ENCODE measurements around the gene SHISA6. TPM values are rescaled to one million over a fixed set of nuclear protein-coding genes. Genes with fewer than 3 reads are reported as not detected.
A peak's percentile ranks its signal among the peaks of the same experiment; 100 is the strongest.

Gene SHISA6
- total and polyA plus RNA-seq, 4 donors, result not detected

DNA sequence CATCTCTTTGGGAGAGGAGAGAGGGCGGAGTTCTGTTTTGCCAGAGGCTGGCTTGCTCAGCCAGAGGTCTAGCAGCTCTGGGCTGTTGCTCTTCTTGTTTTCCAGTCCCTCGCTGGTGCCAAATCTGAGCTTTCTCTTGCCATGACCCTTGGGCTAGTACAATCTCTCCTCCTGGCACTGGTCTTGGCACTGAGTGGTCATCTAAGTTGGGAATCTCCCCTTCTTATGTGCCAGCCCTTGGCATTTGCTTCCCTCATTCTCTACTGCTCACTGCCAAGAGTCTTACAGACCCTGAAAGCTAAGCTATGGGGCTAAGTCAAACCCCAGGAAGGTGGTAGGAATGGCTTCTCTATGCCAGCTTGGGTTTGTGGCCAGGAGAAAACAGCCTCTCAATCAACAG lies 148.6 kb downstream of the SHISA6 start:
- Histone ChIP-seq H3K27me3 (ENCODE audit: control insufficient read depth in 4 of 4, insufficient read depth in 4 of 4, low read length in 3 of 4) (peaks cover 0 to 2% (median 0%) of the 10 kb centered on the region in 4 donors), H3K9ac (ENCODE audit: low read depth in 1 of 2, low read length in 2 of 2) (no peak overlapping the region), H3K9me3 (ENCODE audit: control insufficient read depth in 4 of 4, low read length in 3 of 4) (no peaks in the 10 kb centered on the region), H3K4me3 (ENCODE audit: low read depth in 1 of 3, low read length in 3 of 3) (no peak overlapping the region), H3K27ac (ENCODE audit: low read depth in 1 of 2, low read length in 2 of 2) (no peak overlapping the region), H3K36me3 (ENCODE audit: control insufficient read depth in 4 of 4, insufficient read depth in 3 of 4, low read depth in 1 of 4, low read length in 3 of 4) (no peaks in the 10 kb centered on the region), H3K4me1 (ENCODE audit: control insufficient read depth in 4 of 4, insufficient read depth in 4 of 4, low read length in 3 of 4) (no peaks in the 10 kb centered on the region)
- TF ChIP-seq GABPA (IDR thresholded peaks at IDR 0.05 in 1 of 2, conservative IDR thresholded peaks at IDR 0.05 in 1 of 2) (no peak), RAD21 (IDR thresholded peaks at IDR 0.05) (no peak), YY1 (IDR thresholded peaks at IDR 0.05) (no peak), HNF4G (IDR thresholded peaks at IDR 0.05) (no peak), JUND (IDR thresholded peaks at IDR 0.05) (no peak), NR2F2 (IDR thresholded peaks at IDR 0.05) (no peak), EGR1 (IDR thresholded peaks at IDR 0.05; ENCODE audit: low read depth in 2 of 2) (no peak), TAF1 (conservative IDR thresholded peaks at IDR 0.05) (no peak), FOXA2 (IDR thresholded peaks at IDR 0.05) (no peak), FOXA1 (IDR thresholded peaks at IDR 0.05) (no peak), HNF4A (conservative IDR thresholded peaks at IDR 0.05) (no peak), SP1 (IDR thresholded peaks at IDR 0.05) (no peak)
- TF ChIP-seq, protein P1, sequence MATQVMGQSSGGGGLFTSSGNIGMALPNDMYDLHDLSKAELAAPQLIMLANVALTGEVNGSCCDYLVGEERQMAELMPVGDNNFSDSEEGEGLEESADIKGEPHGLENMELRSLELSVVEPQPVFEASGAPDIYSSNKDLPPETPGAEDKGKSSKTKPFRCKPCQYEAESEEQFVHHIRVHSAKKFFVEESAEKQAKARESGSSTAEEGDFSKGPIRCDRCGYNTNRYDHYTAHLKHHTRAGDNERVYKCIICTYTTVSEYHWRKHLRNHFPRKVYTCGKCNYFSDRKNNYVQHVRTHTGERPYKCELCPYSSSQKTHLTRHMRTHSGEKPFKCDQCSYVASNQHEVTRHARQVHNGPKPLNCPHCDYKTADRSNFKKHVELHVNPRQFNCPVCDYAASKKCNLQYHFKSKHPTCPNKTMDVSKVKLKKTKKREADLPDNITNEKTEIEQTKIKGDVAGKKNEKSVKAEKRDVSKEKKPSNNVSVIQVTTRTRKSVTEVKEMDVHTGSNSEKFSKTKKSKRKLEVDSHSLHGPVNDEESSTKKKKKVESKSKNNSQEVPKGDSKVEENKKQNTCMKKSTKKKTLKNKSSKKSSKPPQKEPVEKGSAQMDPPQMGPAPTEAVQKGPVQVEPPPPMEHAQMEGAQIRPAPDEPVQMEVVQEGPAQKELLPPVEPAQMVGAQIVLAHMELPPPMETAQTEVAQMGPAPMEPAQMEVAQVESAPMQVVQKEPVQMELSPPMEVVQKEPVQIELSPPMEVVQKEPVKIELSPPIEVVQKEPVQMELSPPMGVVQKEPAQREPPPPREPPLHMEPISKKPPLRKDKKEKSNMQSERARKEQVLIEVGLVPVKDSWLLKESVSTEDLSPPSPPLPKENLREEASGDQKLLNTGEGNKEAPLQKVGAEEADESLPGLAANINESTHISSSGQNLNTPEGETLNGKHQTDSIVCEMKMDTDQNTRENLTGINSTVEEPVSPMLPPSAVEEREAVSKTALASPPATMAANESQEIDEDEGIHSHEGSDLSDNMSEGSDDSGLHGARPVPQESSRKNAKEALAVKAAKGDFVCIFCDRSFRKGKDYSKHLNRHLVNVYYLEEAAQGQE (IDR thresholded peaks at IDR 0.05), result no peak
- TF ChIP-seq, protein P2, sequence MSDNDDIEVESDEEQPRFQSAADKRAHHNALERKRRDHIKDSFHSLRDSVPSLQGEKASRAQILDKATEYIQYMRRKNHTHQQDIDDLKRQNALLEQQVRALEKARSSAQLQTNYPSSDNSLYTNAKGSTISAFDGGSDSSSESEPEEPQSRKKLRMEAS (IDR thresholded peaks at IDR 0.05), result no peak
- TF ChIP-seq, protein P3, sequence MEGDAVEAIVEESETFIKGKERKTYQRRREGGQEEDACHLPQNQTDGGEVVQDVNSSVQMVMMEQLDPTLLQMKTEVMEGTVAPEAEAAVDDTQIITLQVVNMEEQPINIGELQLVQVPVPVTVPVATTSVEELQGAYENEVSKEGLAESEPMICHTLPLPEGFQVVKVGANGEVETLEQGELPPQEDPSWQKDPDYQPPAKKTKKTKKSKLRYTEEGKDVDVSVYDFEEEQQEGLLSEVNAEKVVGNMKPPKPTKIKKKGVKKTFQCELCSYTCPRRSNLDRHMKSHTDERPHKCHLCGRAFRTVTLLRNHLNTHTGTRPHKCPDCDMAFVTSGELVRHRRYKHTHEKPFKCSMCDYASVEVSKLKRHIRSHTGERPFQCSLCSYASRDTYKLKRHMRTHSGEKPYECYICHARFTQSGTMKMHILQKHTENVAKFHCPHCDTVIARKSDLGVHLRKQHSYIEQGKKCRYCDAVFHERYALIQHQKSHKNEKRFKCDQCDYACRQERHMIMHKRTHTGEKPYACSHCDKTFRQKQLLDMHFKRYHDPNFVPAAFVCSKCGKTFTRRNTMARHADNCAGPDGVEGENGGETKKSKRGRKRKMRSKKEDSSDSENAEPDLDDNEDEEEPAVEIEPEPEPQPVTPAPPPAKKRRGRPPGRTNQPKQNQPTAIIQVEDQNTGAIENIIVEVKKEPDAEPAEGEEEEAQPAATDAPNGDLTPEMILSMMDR (IDR thresholded peaks at IDR 0.05; ENCODE audit: low read depth, low read length, missing input control), result no peak
- TF ChIP-seq, protein P4, sequence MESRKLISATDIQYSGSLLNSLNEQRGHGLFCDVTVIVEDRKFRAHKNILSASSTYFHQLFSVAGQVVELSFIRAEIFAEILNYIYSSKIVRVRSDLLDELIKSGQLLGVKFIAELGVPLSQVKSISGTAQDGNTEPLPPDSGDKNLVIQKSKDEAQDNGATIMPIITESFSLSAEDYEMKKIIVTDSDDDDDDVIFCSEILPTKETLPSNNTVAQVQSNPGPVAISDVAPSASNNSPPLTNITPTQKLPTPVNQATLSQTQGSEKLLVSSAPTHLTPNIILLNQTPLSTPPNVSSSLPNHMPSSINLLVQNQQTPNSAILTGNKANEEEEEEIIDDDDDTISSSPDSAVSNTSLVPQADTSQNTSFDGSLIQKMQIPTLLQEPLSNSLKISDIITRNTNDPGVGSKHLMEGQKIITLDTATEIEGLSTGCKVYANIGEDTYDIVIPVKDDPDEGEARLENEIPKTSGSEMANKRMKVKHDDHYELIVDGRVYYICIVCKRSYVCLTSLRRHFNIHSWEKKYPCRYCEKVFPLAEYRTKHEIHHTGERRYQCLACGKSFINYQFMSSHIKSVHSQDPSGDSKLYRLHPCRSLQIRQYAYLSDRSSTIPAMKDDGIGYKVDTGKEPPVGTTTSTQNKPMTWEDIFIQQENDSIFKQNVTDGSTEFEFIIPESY (IDR thresholded peaks at IDR 0.05), result no peak
- DNase-seq (ENCODE audit: low spot score), result no peak
- WGBS, result 76% methylated on average over 2 of the region's 2 CpGs

DNA sequence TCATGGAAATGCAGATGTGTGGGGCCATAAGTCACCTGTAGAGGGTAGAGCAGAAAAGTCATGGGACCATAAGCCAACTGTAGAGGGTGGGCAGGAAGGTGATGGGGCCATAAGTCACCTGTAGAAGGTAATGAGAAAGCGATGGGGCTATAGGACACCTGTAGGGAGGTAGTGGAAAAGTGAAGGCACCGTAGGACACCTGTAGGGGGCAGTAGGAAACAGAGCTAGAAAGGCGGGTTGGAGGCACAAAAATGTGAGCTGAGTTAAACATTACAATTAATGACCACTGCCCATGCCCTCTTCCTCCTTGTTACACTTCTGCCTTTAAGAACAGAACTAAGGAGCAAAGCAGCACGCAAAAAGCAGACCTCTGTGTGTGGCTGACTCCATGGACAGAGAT lies 150.1 kb downstream of the SHISA6 start:
- no peaks in the 10 kb centered on the region for H3K9me3 ChIP-seq (ENCODE audit: control insufficient read depth in 4 of 4, low read length in 3 of 4)
- H3K4me1 ChIP-seq (ENCODE audit: control insufficient read depth in 4 of 4, insufficient read depth in 4 of 4, low read length in 3 of 4), result no peaks in the 10 kb centered on the region
- WGBS, result 48% methylated on average over 4 of the region's 4 CpGs
- H3K27ac ChIP-seq (ENCODE audit: low read depth in 1 of 2, low read length in 2 of 2), result no peak overlapping the region
- no peak for DNase-seq (ENCODE audit: low spot score)
- no peaks in the 10 kb centered on the region for H3K36me3 ChIP-seq (ENCODE audit: control insufficient read depth in 4 of 4, insufficient read depth in 3 of 4, low read depth in 1 of 4, low read length in 3 of 4)
- no peak overlapping the region for H3K4me3 ChIP-seq (ENCODE audit: low read depth in 1 of 3, low read length in 3 of 3)
- TF ChIP-seq HNF4A (conservative IDR thresholded peaks at IDR 0.05), result no peak
- peak in 1 of 2 donors; percentile 53 for TF ChIP-seq RAD21 (IDR thresholded peaks at IDR 0.05)
- H3K27me3 ChIP-seq (ENCODE audit: control insufficient read depth in 4 of 4, insufficient read depth in 4 of 4, low read length in 3 of 4), result peaks cover 0 to 2% (median 0%) of the 10 kb centered on the region in 4 donors
- no peak overlapping the region for H3K9ac ChIP-seq (ENCODE audit: low read depth in 1 of 2, low read length in 2 of 2)

All from liver (tissue), 9 donors.